Left lung (tissue), 10 donors: ENCODE results near the gene KLF9. TPM values are rescaled to one million over a fixed set of nuclear protein-coding genes. Genes with fewer than 3 reads are reported as not detected.
"Not testable (repeated sequence)": the region's sequence is repeated elsewhere in the genome, so short reads cannot be mapped to it uniquely, and the experiment has no call there.

Experiments
- ATAC-seq: fragments of 200-7000 bp; cut with Tn5 transposase; one replicate; pipeline ENCODE4 v1.9.1; 2020; ENCODE audit warnings: moderate library complexity
- DNase-seq, 4 donors: peaks; one replicate each; pipeline ENCODE4 v3.0.0-alpha.2; 2013 to 2020
- H3K27ac ChIP-seq, 2 donors: fragments of 200-600 bp; sonication (generic) in 1 of 2; one replicate each; pipeline versions ENCODE4 v1.5.0 to v1.8.0; 2020 to 2021
- H3K27me3 ChIP-seq, 2 donors: fragments of 200-600 bp; sonication (generic) in 1 of 2; one replicate each; pipeline versions ENCODE4 v1.5.0 to v1.8.0; 2020 to 2021
- H3K36me3 ChIP-seq, 2 donors: fragments of 200-600 bp; sonication (generic) in 1 of 2; one replicate each; pipeline versions ENCODE4 v1.5.0 to v1.8.0; 2020 to 2021
- H3K4me1 ChIP-seq, 2 donors: fragments of 200-600 bp; one replicate each; pipeline ENCODE4 v1.8.0; 2021
- H3K4me3 ChIP-seq, 2 donors: fragments of 200-600 bp; sonication (generic) in 1 of 2; one replicate each; pipeline versions ENCODE4 v1.5.0 to v1.8.0; 2020 to 2021; ENCODE audit warnings: mild to moderate bottlenecking in 1 of 2
- H3K9me3 ChIP-seq, 2 donors: fragments of 200-600 bp; sonication (generic) in 1 of 2; one replicate each; pipeline versions ENCODE4 v1.5.0 to v1.8.0; 2020 to 2021
- CTCF ChIP-seq, 2 donors: fragments of 200-600 bp; sonication (generic) in 1 of 2; IDR thresholded peaks; one replicate each; pipeline versions ENCODE4 v1.5.0 to v1.8.0; 2021; ENCODE audit warnings: antibody characterized with exemption in 2 of 2
- intact Hi-C, 2 donors: fragments of 100-400 bp; cut with DNase I; formaldehyde crosslinking; loops; one replicate each; pipeline versions ENCODE4 v1.11.2 to v1.14.2; 2022
- polyA plus RNA-seq, 6 donors: library from polyadenylated mRNA; unstranded; fragments of 120-200 nt; gene quantifications; one replicate each; pipeline ENCODE4 v1.2.1, GENCODE V29; 2013; ENCODE audit not compliant: insufficient read length in 6 of 6
- total RNA-seq, 2 donors: library from RNA; stranded (reverse); fragmentation: NEBNext Ultra II Directional; extraction: Animal tissue kit (Norgen Biotek cat#: 25700); gene quantifications; one replicate each; pipeline ENCODE4 v1.2.1, GENCODE V29; 2021
- donor health status: DM: no; HTN: yes; CAD: no.
- donor health status: DM: no; HTN: no; CAD: no.

Gene KLF9
- total and polyA plus RNA-seq, 8 donors, result 2.7 to 42.0 (median 3.8) TPM

GRCh38 chr9:70402213-70402612, 12.2 kb downstream of the KLF9 start:
- H3K4me1 ChIP-seq, result peaks cover 17 to 86% of the 10 kb centered on the region in 2 donors
- H3K27ac ChIP-seq, result no peak overlapping the region
- no peak for ATAC-seq
- no peaks in the 10 kb centered on the region for H3K27me3 ChIP-seq
- no peak for DNase-seq
- intact Hi-C loops, result no loop called here
- H3K36me3 ChIP-seq, result no peaks in the 10 kb centered on the region
- no peak overlapping the region for H3K4me3 ChIP-seq
- no peak for TF ChIP-seq CTCF (IDR thresholded peaks at IDR 0.05)
- no peaks in the 10 kb centered on the region for H3K9me3 ChIP-seq

- DNase-seq, H3K4me3 ChIP-seq, H3K27me3 ChIP-seq, H3K27ac ChIP-seq, intact Hi-C loops, H3K9me3 ChIP-seq, ATAC-seq, H3K36me3 ChIP-seq: not testable (repeated sequence)
- H3K4me1 ChIP-seq, result peaks cover 9 to 86% of the 10 kb centered on the region in 2 donors
Measured at GRCh38 chr9:70401241-70401640, 13.2 kb downstream of the KLF9 start.

GRCh38 chr9:70400107-70400892, 14.2 kb downstream of the KLF9 start:
- H3K4me1 ChIP-seq, result peaks cover 7 to 86% of the 10 kb centered on the region in 2 donors
- no peaks in the 10 kb centered on the region for H3K9me3 ChIP-seq
- no peak for DNase-seq
- H3K4me3 ChIP-seq, result no peak overlapping the region
- H3K36me3 ChIP-seq, result no peaks in the 10 kb centered on the region
- no peaks in the 10 kb centered on the region for H3K27me3 ChIP-seq
- peak overlapping the region in 1 of 2 donors; percentile 2 for H3K27ac ChIP-seq
- ATAC-seq, result no peak
- intact Hi-C loops, result no loop called here
- no peak for TF ChIP-seq CTCF (IDR thresholded peaks at IDR 0.05)

GRCh38 chr9:70399141-70399540, 15.3 kb downstream of the KLF9 start:
- Histone ChIP-seq H3K4me1 (peaks cover 14 to 86% of the 10 kb centered on the region in 2 donors), H3K9me3 (no peaks in the 10 kb centered on the region), H3K27ac (peak overlapping the region in 1 of 2 donors; percentile 2), H3K27me3 (no peaks in the 10 kb centered on the region), H3K4me3 (no peak overlapping the region), H3K36me3 (no peaks in the 10 kb centered on the region)
- no peak for TF ChIP-seq CTCF (IDR thresholded peaks at IDR 0.05)
- intact Hi-C loops, result no loop called here
- no peak for DNase-seq
- ATAC-seq, result no peak

GRCh38 chr9:70398145-70398556, 16.3 kb downstream of the KLF9 start:
- no peaks in the 10 kb centered on the region for H3K27me3 ChIP-seq
- H3K9me3 ChIP-seq, result no peaks in the 10 kb centered on the region
- H3K4me1 ChIP-seq, result peaks cover 14 to 86% of the 10 kb centered on the region in 2 donors
- no peak overlapping the region for H3K4me3 ChIP-seq
- no peaks in the 10 kb centered on the region for H3K36me3 ChIP-seq
- TF ChIP-seq CTCF (IDR thresholded peaks at IDR 0.05), result no peak
- intact Hi-C loops, result no loop called here
- ATAC-seq, result peak; percentile 73
- no peak for DNase-seq
- H3K27ac ChIP-seq, result peak overlapping the region in 1 of 2 donors; percentile 2
